HFFc6 (cell line): ENCODE results near the gene STK32B. TPM values are rescaled to one million over a fixed set of nuclear protein-coding genes. Genes with fewer than 3 reads are reported as not detected.

Experiments used
- DNase-seq: peaks from one replicate; pipeline ENCODE4 v3.0.0-alpha.2; 2018
- H3K27ac Mint-ChIP-seq: 2 replicates; pipeline ENCODE4 v1.8.0; 2020; ENCODE audit warnings: mild to moderate bottlenecking, mixed read lengths
- H3K27me3 Mint-ChIP-seq: 2 replicates; pipeline ENCODE4 v1.8.0; 2021; ENCODE audit warnings: mild to moderate bottlenecking, moderate library complexity, mixed read lengths; ENCODE audit not compliant: insufficient read depth
- H3K36me3 Mint-ChIP-seq: 2 replicates; pipeline ENCODE4 v1.8.0; 2021; ENCODE audit warnings: low read depth, mixed read lengths
- H3K4me1 Mint-ChIP-seq: 2 replicates; pipeline ENCODE4 v1.8.0; 2020; ENCODE audit warnings: low read depth, mixed read lengths
- H3K4me3 Mint-ChIP-seq: 2 replicates; pipeline ENCODE4 v1.8.0; 2020; ENCODE audit warnings: mild to moderate bottlenecking, moderate library complexity, mixed read lengths
- H3K9me3 Mint-ChIP-seq: 2 replicates; pipeline ENCODE4 v1.8.0; 2020; ENCODE audit warnings: mild to moderate bottlenecking, mixed read lengths
- CTCF ChIP-seq: fragments of 200-600 bp; sonication (generic); IDR thresholded peaks from 2 replicates; pipeline ENCODE4 v1.5.0; 2021; ENCODE audit warnings: antibody characterized with exemption, mild to moderate bottlenecking
- total RNA-seq, 6 experiments: library from RNA; stranded (reverse); fragmentation: NEBNext Ultra II Directional; extraction: Animal tissue kit (Norgen Biotek cat#: 25700); gene quantifications; 2 replicates in 1 of 6; 3 replicates in 5 of 6; pipeline ENCODE4 v1.2.3, GENCODE V29; 2021

STK32B gene
- total RNA-seq, 6 experiments from 2014 or later, result 0.14 to 0.33 (median 0.18) TPM; not detected in 1

GRCh38 chr4:5361968-5362367 is 310.7 kb downstream of the STK32B start:
- H3K27me3 Mint-ChIP-seq, result no peaks in the 10 kb centered on the region; the same call in 1 of the 2 replicates
- H3K36me3 Mint-ChIP-seq, result no peaks in the 10 kb centered on the region
- peaks cover 18% of the 10 kb centered on the region for H3K4me1 Mint-ChIP-seq
- no peak for TF ChIP-seq CTCF
- no peak overlapping the region for H3K4me3 Mint-ChIP-seq
- no peak for DNase-seq
- H3K9me3 Mint-ChIP-seq, result peaks cover 24% of the 10 kb centered on the region
- no peak overlapping the region for H3K27ac Mint-ChIP-seq

GRCh38 chr4:5364406-5364805 is 313.1 kb downstream of the STK32B start:
- Mint-ChIP-seq H3K4me3 (no peak overlapping the region), H3K4me1 (peaks cover 18% of the 10 kb centered on the region), H3K36me3 (no peaks in the 10 kb centered on the region), H3K27ac (no peak overlapping the region), H3K9me3 (peaks cover 27% of the 10 kb centered on the region), H3K27me3 (no peaks in the 10 kb centered on the region; the same call in none of the 2 replicates)
- no peak for DNase-seq
- no peak for TF ChIP-seq CTCF

GRCh38 chr4:5365071-5366008 is 314.1 kb downstream of the STK32B start:
- Mint-ChIP-seq H3K36me3 (no peaks in the 10 kb centered on the region), H3K9me3 (peaks cover 29% of the 10 kb centered on the region), H3K27me3 (no peaks in the 10 kb centered on the region; the same call in 1 of the 2 replicates), H3K4me1 (peaks cover 18% of the 10 kb centered on the region), H3K4me3 (no peak overlapping the region), H3K27ac (peak overlapping the region; percentile 86)
- peak; percentile 58 for DNase-seq
- TF ChIP-seq CTCF, result no peak

GRCh38 chr4:5366009-5366386 is 314.7 kb downstream of the STK32B start:
- TF ChIP-seq CTCF, result no peak
- Mint-ChIP-seq H3K9me3 (peaks cover 29% of the 10 kb centered on the region), H3K27ac (peak overlapping the region; percentile 86), H3K4me1 (peaks cover 18% of the 10 kb centered on the region), H3K36me3 (no peaks in the 10 kb centered on the region), H3K27me3 (no peaks in the 10 kb centered on the region; the same call in 1 of the 2 replicates), H3K4me3 (no peak overlapping the region)
- no peak for DNase-seq

GRCh38 chr4:5366421-5366820 is 315.1 kb downstream of the STK32B start:
- H3K4me3 Mint-ChIP-seq, result no peak overlapping the region
- peaks cover 18% of the 10 kb centered on the region for H3K4me1 Mint-ChIP-seq
- H3K27ac Mint-ChIP-seq, result peak overlapping the region; percentile 86
- H3K36me3 Mint-ChIP-seq, result no peaks in the 10 kb centered on the region
- peaks cover 29% of the 10 kb centered on the region for H3K9me3 Mint-ChIP-seq
- peak; percentile 32 for DNase-seq
- H3K27me3 Mint-ChIP-seq, result no peaks in the 10 kb centered on the region; the same call in 1 of the 2 replicates
- TF ChIP-seq CTCF, result no peak
